HepG2 (cell line): ENCODE results near the gene NMRAL1. TPM values are rescaled to one million over a fixed set of nuclear protein-coding genes. Genes with fewer than 3 reads are reported as not detected.

Source experiments
- ATAC-seq: fragments of 200-7000 bp; cut with Tn5 transposase; 3 replicates; pipeline ENCODE4 v1.9.1; 2020; ENCODE audit warnings: mild to moderate bottlenecking, moderate library complexity
- BruUV-seq: library from RNA; stranded (reverse); fragments of 400-500 nt; replicated peaks from 2 replicates; lab custom pipeline; 2021; lab: Mats Ljungman, UMichigan
- CTCF ChIA-PET: fragments of 300-600 bp; formaldehyde crosslinking; extraction: SDS; loops from one replicate; lab custom pipeline; 2021; ENCODE audit warnings: low total read pairs, inconsistent platforms, low intra/inter-chr PET ratio; lab: Yijun Ruan, JAX
- POLR2A ChIA-PET: fragments of 350-600 bp; sonication (Branson Sonifier 250); formaldehyde crosslinking; loops from one replicate; lab custom pipeline; 2020; ENCODE audit warnings: antibody characterized with exemption, inconsistent platforms; lab: Yijun Ruan, JAX
- DNase-seq: peaks from one replicate; pipeline ENCODE4 v3.0.0-alpha.2; 2015; ENCODE audit warnings: low spot score
- FAIRE-seq: peaks from 3 replicates; lab custom pipeline; 2011; peaks lifted over from hg19 to GRCh38; lab: Jason Lieb, UNC
- H2AFZ ChIP-seq: one replicate; pipeline ENCODE4 v1.6.1; 2011; ENCODE audit warnings: low read length, inconsistent platforms
- H3K27ac ChIP-seq: fragments of 300-600 bp; 3 replicates; pipeline ENCODE4 v1.8.0; 2011; ENCODE audit warnings: mixed run types, mild to moderate bottlenecking, mixed read lengths, low read length, inconsistent platforms; ENCODE audit not compliant: insufficient read depth; ENCODE audit errors: extremely low read length
- H3K27me3 ChIP-seq, 2 experiments: fragments of 200-600 bp in 1 of 2; 2 replicates in 1 of 2; 3 replicates in 1 of 2; pipeline versions ENCODE4 v1.6.0 to v1.8.0; 2011; ENCODE audit warnings: low read length in 2 of 2, mild to moderate bottlenecking in 2 of 2, moderate library complexity in 2 of 2, inconsistent platforms in 1 of 2; ENCODE audit not compliant: insufficient read depth in 2 of 2, control insufficient read depth in 1 of 2
- H3K36me3 ChIP-seq, 2 experiments: fragments of 200-600 bp in 1 of 2; replicated peaks in 1 of 2; 2 replicates in 1 of 2; 3 replicates in 1 of 2; pipeline versions ENCODE4 v1.5.1 to v1.8.0; 2011; ENCODE audit warnings: low read length in 2 of 2, inconsistent platforms in 1 of 2; ENCODE audit not compliant: insufficient read depth in 2 of 2, control insufficient read depth in 1 of 2
- H3K4me1 ChIP-seq: 2 replicates; pipeline ENCODE4 v1.5.1; 2012; ENCODE audit warnings: low read length, inconsistent platforms; ENCODE audit not compliant: insufficient read depth
- H3K4me2 ChIP-seq: 2 replicates; pipeline ENCODE4 v1.6.0; 2011; ENCODE audit warnings: low read depth, low read length, inconsistent platforms
- H3K4me3 ChIP-seq, 3 experiments: fragments of 200-600 bp in 1 of 3; sonication (generic), shearing (Covaris generic) in 1 of 3; replicated peaks in 1 of 3; 2 replicates each; pipeline ENCODE4 v1.5.1; 2011 to 2016; ENCODE audit warnings: low read length in 3 of 3, inconsistent platforms in 2 of 3, low read depth in 2 of 3, mild to moderate bottlenecking in 2 of 3, control low read depth in 1 of 3, mixed read lengths in 1 of 3; ENCODE audit not compliant: insufficient read depth in 1 of 3
- H3K79me2 ChIP-seq: one replicate; pipeline ENCODE4 v1.6.1; 2011; ENCODE audit warnings: low read length, inconsistent platforms; ENCODE audit not compliant: insufficient read depth
- H3K9ac ChIP-seq: 2 replicates; pipeline ENCODE4 v1.6.0; 2011; ENCODE audit warnings: mild to moderate bottlenecking, low read depth, low read length, inconsistent platforms; ENCODE audit not compliant: insufficient read depth
- H3K9me3 ChIP-seq: 2 replicates; pipeline ENCODE4 v1.5.1; 2012; ENCODE audit warnings: mild to moderate bottlenecking, low read length
- H4K20me1 ChIP-seq: 2 replicates; pipeline ENCODE4 v1.6.0; 2011; ENCODE audit warnings: inconsistent platforms, mild to moderate bottlenecking, low read length, moderate library complexity; ENCODE audit not compliant: insufficient read depth
- ARNTL ChIP-seq: sonication (generic); formaldehyde crosslinking; IDR thresholded peaks from 2 replicates; pipeline ENCODE4 v1.4.0; 2020; ENCODE audit warnings: mild to moderate bottlenecking, missing genetic modification reagents
- HNRNPL ChIP-seq: fragments of 200-400 bp; formaldehyde crosslinking; IDR thresholded peaks from 2 replicates; pipeline ENCODE4 v1.6.1; 2017; ENCODE audit warnings: mild to moderate bottlenecking, low read depth, low read length
- KLF13 ChIP-seq: sonication (generic); formaldehyde crosslinking; IDR thresholded peaks from 2 replicates; pipeline ENCODE4 v1.4.0; 2020; ENCODE audit warnings: mild to moderate bottlenecking, missing genetic modification reagents
- KLF6 ChIP-seq: IDR thresholded peaks from 2 replicates; pipeline ENCODE4 v1.8.0; 2016; ENCODE audit warnings: missing biosample characterization, missing genetic modification reagents
- NFAT5 ChIP-seq: sonication (generic); formaldehyde crosslinking; IDR thresholded peaks from 2 replicates; pipeline ENCODE4 v1.4.0; 2020; ENCODE audit warnings: missing genetic modification reagents
- NRL ChIP-seq: sonication (generic); formaldehyde crosslinking; IDR thresholded peaks from 2 replicates; pipeline ENCODE4 v1.5.0; 2020; ENCODE audit warnings: missing genetic modification reagents, mild to moderate bottlenecking, moderate library complexity, borderline replicate concordance
- PHF20 ChIP-seq: sonication (generic); formaldehyde crosslinking; IDR thresholded peaks from 2 replicates; pipeline ENCODE4 v1.5.0; 2020; ENCODE audit warnings: mild to moderate bottlenecking, missing genetic modification reagents
- SAFB2 ChIP-seq: sonication (generic); formaldehyde crosslinking; IDR thresholded peaks from 2 replicates; pipeline ENCODE4 v1.5.1; 2020; ENCODE audit warnings: missing genetic modification reagents, low read depth, mild to moderate bottlenecking, borderline replicate concordance
- TEF ChIP-seq: sonication (generic); formaldehyde crosslinking; IDR thresholded peaks from 2 replicates; pipeline ENCODE4 v1.5.0; 2020; ENCODE audit warnings: missing genetic modification reagents
- ZBTB14 ChIP-seq: sonication (generic); formaldehyde crosslinking; IDR thresholded peaks from 2 replicates; pipeline ENCODE4 v1.4.0; 2020; ENCODE audit warnings: missing genetic modification reagents
- ZFP90 ChIP-seq: sonication (generic); formaldehyde crosslinking; IDR thresholded peaks from 2 replicates; pipeline ENCODE4 v1.8.0; 2022; ENCODE audit warnings: missing genetic modification reagents, mild to moderate bottlenecking, inconsistent platforms, borderline replicate concordance
- ZNF292 ChIP-seq: sonication (generic); formaldehyde crosslinking; IDR thresholded peaks from 2 replicates; pipeline ENCODE4 v1.8.1; 2022; ENCODE audit warnings: mild to moderate bottlenecking, low read depth, missing genetic modification reagents, borderline replicate concordance
- ZNF414 ChIP-seq: sonication (generic); formaldehyde crosslinking; IDR thresholded peaks from 2 replicates; pipeline ENCODE4 v1.5.0; 2020; ENCODE audit warnings: missing genetic modification reagents
- ZNF607 ChIP-seq: sonication (generic); formaldehyde crosslinking; IDR thresholded peaks from 2 replicates; pipeline ENCODE4 v1.5.1; 2020; ENCODE audit warnings: missing genetic modification reagents, mild to moderate bottlenecking, borderline replicate concordance
- WGBS: methylation state at CpG from one replicate; pipeline ENCODE4 v1.1.6; 2017; ENCODE audit warnings: low lambda C conversion rate; 5-methylcytosine and 5-hydroxymethylcytosine counted together
- in situ Hi-C: cut with HindIII; loops from 2 replicates; pipeline ENCODE4 v1.10.0; 2017; ENCODE audit warnings: low pct_unique_long_range_greater_than_20kb; ENCODE audit not compliant: extremely low pct_ligation_motif_present
- intact Hi-C: fragments of 100-400 bp; cut with micrococcal nuclease; formaldehyde crosslinking; loops from one replicate; pipeline ENCODE4 v1.10.0; 2022; ENCODE audit not compliant: unreplicated experiment
- polyA plus RNA-seq, 8 experiments: library from polyadenylated mRNA; depleted of rRNA in 3 of 8; stranded (reverse) in 7 of 8; unstranded in 1 of 8; fragments of >200 nt; fragmentation: Illumina TruSeq in 4 of 8; extraction: Trizol in 4 of 8; gene quantifications; 2 replicates each; pipeline versions ENCODE4 v1.2.1 to v1.2.3, GENCODE V29; 2011 to 2016; ENCODE audit warnings: low read depth in 4 of 8, missing spikeins in 1 of 8, mixed read lengths in 1 of 8; ENCODE audit not compliant: insufficient read depth in 1 of 8
- total RNA-seq, 5 experiments: library from RNA; depleted of rRNA; stranded (reverse); fragments of >200 nt; fragmentation: Illumina TruSeq; extraction: Trizol; gene quantifications; 2 replicates each; pipeline ENCODE4 v1.2.3, GENCODE V29; 2016; ENCODE audit warnings: low read depth in 1 of 5

The NMRAL1 gene
- total and polyA plus RNA-seq, 2 of the 13 experiments (the other 11 are each of a cell fraction or from before 2014, with no cell fraction given) = 30.8 to 33.1 TPM

- intact Hi-C loops (no loop called here), in situ Hi-C loops (no loop called here)
- no TSS peak for BruUV-seq
- Histone ChIP-seq H3K4me1 (peaks cover 36% of the 10 kb centered on the region), H3K79me2 (peaks cover 14% of the 10 kb centered on the region), H3K36me3 (peaks cover 0 to 2% of the 10 kb centered on the region in 2 experiments; a peak in 2 of 5 replicates), H3K27ac (peak within 1 kb of the TSS; percentile 65), H2AFZ (peak within 1 kb of the TSS; percentile 70), H3K4me3 (peak within 1 kb of the TSS; percentile 62 to 84 (median 83)), H3K27me3 (no peaks in the 10 kb centered on the region; a peak in 1 of 5 replicates), H3K9ac (peak within 1 kb of the TSS; percentile 80), H3K9me3 (no peaks in the 10 kb centered on the region), H3K4me2 (peak within 1 kb of the TSS; percentile 100), H4K20me1 (no peaks in the 10 kb centered on the region)
- ChIA-PET CTCF (no interaction called here), POLR2A (interaction anchor here (0.6 to 1.8 kb wide), 12 partner anchors 10 to 145 kb away, joined by 3 to 12 read pairs (median 4); partner anchors contain the start of genes DNAJA3, HMOX2 and TFAP4)
- peak; percentile 47 for FAIRE-seq
- WGBS = under 1% methylated on average over 18 of the region's 92 CpGs
- peak; percentile 80 for DNase-seq
- peak; percentile 92 for ATAC-seq
- no peak for TF ChIP-seq NRL (CRISPR knock-in tag)
- no peak for TF ChIP-seq KLF13 (CRISPR knock-in tag)
- peak; percentile 97 for TF ChIP-seq ARNTL
- 0 out of 2 replicates have a peak, but pooled peaks have one; percentile 29 for TF ChIP-seq ZFP90 (CRISPR knock-in tag)
- TF ChIP-seq PHF20 (CRISPR knock-in tag) = peak; percentile 6; the same call in 1 of the 2 replicates
- 0 out of 2 replicates have a peak, but pooled peaks have one; percentile 30 for TF ChIP-seq KLF6
- TF ChIP-seq TEF (CRISPR knock-in tag) = no peak
- TF ChIP-seq SAFB2 (CRISPR knock-in tag) = peak; percentile 77; the same call in 1 of the 2 replicates
- TF ChIP-seq HNRNPL = no peak
- TF ChIP-seq ZNF414 = 0 out of 2 replicates have a peak, but pooled peaks have one; percentile 56
- TF ChIP-seq ZNF292 = no peak
- no peak; the same call in 1 of the 2 replicates for TF ChIP-seq NFAT5 (CRISPR knock-in tag)
- 0 out of 2 replicates have a peak, but pooled peaks have one; percentile 28 for TF ChIP-seq ZNF607 (CRISPR knock-in tag)
- no peak for TF ChIP-seq ZBTB14 (CRISPR knock-in tag)
These were observed 58.0 kb downstream of the NMRAL1 start, which contains the start of gene CORO7 for GRCh38 chr16:4416200-4417032. Gene CORO7, minus strand, starts transcription at chr16:4416596. Its CDS starts 78 bp downstream, at chr16:4416518.
